ENCODE results near the gene ZNF827.
A peak's percentile ranks its signal among the peaks of the same experiment; 100 is the strongest.

Gene ZNF827

GRCh38 chr4:145819101-145819852, 119.3 kb downstream of the ZNF827 start:
- H3K4me2 ChIP-seq, result 0 out of 22 replicates have a peak overlapping the region, but pooled peaks of 1 of the 11 experiments have one; percentile 58
- no peaks in the 10 kb centered on the region for H3K27me3 ChIP-seq
- no peak overlapping the region for H3K4me3 ChIP-seq
- peaks cover 7 to 46% (median 13%) of the 10 kb centered on the region in 10 experiments; a peak in 17 of 20 replicates for H3K4me1 ChIP-seq
- H3K36me3 ChIP-seq, result peaks cover 15 to 92% (median 57%) of the 10 kb centered on the region in 11 experiments; a peak in 21 of 22 replicates
- H3K9me3 ChIP-seq (replicated peaks in 1 of 11), result peaks cover 0 to 13% (median 0%) of the 10 kb centered on the region in 11 experiments; a peak in 7 of 22 replicates
- peak overlapping the region in 3 of 11 experiments; percentile 17 to 35 (median 33); a peak in 3 of 22 replicates for H3K27ac ChIP-seq
- no peak for TF ChIP-seq Cebpa-rat (IDR thresholded peaks at IDR 0.05)
- H4K20me1 ChIP-seq, result no peaks in the 10 kb centered on the region
- H3K9ac ChIP-seq, result no peak overlapping the region

GRCh38 chr4:145818011-145818410, 120.6 kb downstream of the ZNF827 start:
- Histone ChIP-seq H3K4me3 (no peak overlapping the region), H3K4me1 (peaks cover 0 to 33% (median 6%) of the 10 kb centered on the region in 10 experiments; a peak in 10 of 20 replicates), H3K9ac (no peak overlapping the region), H3K4me2 (no peak overlapping the region), H3K27me3 (no peaks in the 10 kb centered on the region), H3K27ac (no peak overlapping the region), H4K20me1 (no peaks in the 10 kb centered on the region), H3K9me3 (replicated peaks in 1 of 11) (peaks cover 0 to 20% (median 8%) of the 10 kb centered on the region in 11 experiments; a peak in 18 of 22 replicates), H3K36me3 (peaks cover 27 to 96% (median 66%) of the 10 kb centered on the region in 11 experiments; a peak in 21 of 22 replicates)
- no peak for TF ChIP-seq Cebpa-rat (IDR thresholded peaks at IDR 0.05)

GRCh38 chr4:145816091-145816490, 122.5 kb downstream of the ZNF827 start:
- H4K20me1 ChIP-seq, result no peaks in the 10 kb centered on the region
- peaks cover 46 to 99% (median 77%) of the 10 kb centered on the region in 11 experiments; a peak in 21 of 22 replicates for H3K36me3 ChIP-seq
- H3K4me1 ChIP-seq, result peaks cover 0 to 14% (median 2%) of the 10 kb centered on the region in 10 experiments; a peak in 7 of 20 replicates
- H3K27ac ChIP-seq, result no peak overlapping the region
- no peak overlapping the region for H3K4me3 ChIP-seq
- no peak overlapping the region for H3K9ac ChIP-seq
- peaks cover 16 to 39% (median 26%) of the 10 kb centered on the region in 11 experiments; a peak in 21 of 22 replicates for H3K9me3 ChIP-seq (replicated peaks in 1 of 11)
- H3K4me2 ChIP-seq, result no peak overlapping the region
- no peaks in the 10 kb centered on the region for H3K27me3 ChIP-seq
- no peak for TF ChIP-seq Cebpa-rat (IDR thresholded peaks at IDR 0.05)

GRCh38 chr4:145815626-145816025, 123.0 kb downstream of the ZNF827 start:
- Histone ChIP-seq H3K27me3 (no peaks in the 10 kb centered on the region), H3K4me3 (no peak overlapping the region), H3K9ac (no peak overlapping the region), H3K4me1 (peaks cover 0 to 10% (median under 1%) of the 10 kb centered on the region in 10 experiments; a peak in 7 of 20 replicates), H3K27ac (no peak overlapping the region), H3K36me3 (peaks cover 49 to 100% (median 82%) of the 10 kb centered on the region in 11 experiments; a peak in 21 of 22 replicates), H3K4me2 (no peak overlapping the region), H3K9me3 (replicated peaks in 1 of 11) (peaks cover 21 to 44% (median 31%) of the 10 kb centered on the region in 11 experiments), H4K20me1 (no peaks in the 10 kb centered on the region)
- no peak for TF ChIP-seq Cebpa-rat (IDR thresholded peaks at IDR 0.05)

- Histone ChIP-seq H3K4me3 (no peak overlapping the region), H3K27ac (no peak overlapping the region), H4K20me1 (no peaks in the 10 kb centered on the region), H3K27me3 (no peaks in the 10 kb centered on the region), H3K9me3 (replicated peaks in 1 of 11) (peaks cover 26 to 49% (median 36%) of the 10 kb centered on the region in 11 experiments), H3K9ac (no peak overlapping the region), H3K36me3 (peaks cover 49 to 100% (median 87%) of the 10 kb centered on the region in 11 experiments; a peak in 21 of 22 replicates), H3K4me2 (no peak overlapping the region), H3K4me1 (peaks cover 0 to 5% (median 0%) of the 10 kb centered on the region in 10 experiments; a peak in 5 of 20 replicates)
- no peak for TF ChIP-seq Cebpa-rat (IDR thresholded peaks at IDR 0.05)
Observed at GRCh38 chr4:145815027-145815612, 123.5 kb downstream of the ZNF827 start.

GRCh38 chr4:145814246-145814645, 124.4 kb downstream of the ZNF827 start:
- Histone ChIP-seq H3K4me3 (no peak overlapping the region), H3K27me3 (no peaks in the 10 kb centered on the region), H3K4me1 (no peaks in the 10 kb centered on the region), H3K27ac (no peak overlapping the region), H3K9ac (no peak overlapping the region), H3K4me2 (no peak overlapping the region), H3K9me3 (replicated peaks in 1 of 11) (peaks cover 34 to 57% (median 45%) of the 10 kb centered on the region in 11 experiments), H3K36me3 (peaks cover 52 to 100% (median 91%) of the 10 kb centered on the region in 11 experiments; a peak in 21 of 22 replicates), H4K20me1 (no peaks in the 10 kb centered on the region)
- TF ChIP-seq Cebpa-rat (IDR thresholded peaks at IDR 0.05), result no peak

- TF ChIP-seq Cebpa-rat (IDR thresholded peaks at IDR 0.05), result no peak
- H3K27ac ChIP-seq, result no peak overlapping the region
- H3K27me3 ChIP-seq, result no peaks in the 10 kb centered on the region
- H3K36me3 ChIP-seq, result peaks cover 55 to 100% (median 94%) of the 10 kb centered on the region in 11 experiments; a peak in 21 of 22 replicates
- H3K4me3 ChIP-seq, result no peak overlapping the region
- no peak overlapping the region for H3K4me2 ChIP-seq
- H3K4me1 ChIP-seq, result peaks cover 0 to 12% (median 0%) of the 10 kb centered on the region in 10 experiments; a peak in 6 of 20 replicates
- peaks cover 41 to 65% (median 54%) of the 10 kb centered on the region in 11 experiments for H3K9me3 ChIP-seq (replicated peaks in 1 of 11)
- H3K9ac ChIP-seq, result no peak overlapping the region
- H4K20me1 ChIP-seq, result no peaks in the 10 kb centered on the region
Observed at GRCh38 chr4:145812919-145813318, 125.7 kb downstream of the ZNF827 start.

GRCh38 chr4:145808848-145809512, 129.6 kb downstream of the ZNF827 start:
- Histone ChIP-seq H3K4me2 (peak overlapping the region in 3 of 11 experiments; percentile 36 to 55 (median 40); a peak in 6 of 22 replicates), H3K27ac (peak overlapping the region in 1 of 11 experiments; percentile 45; a peak in 2 of 22 replicates), H3K4me3 (no peak overlapping the region), H3K9me3 (replicated peaks in 1 of 11) (peaks cover 37 to 61% (median 53%) of the 10 kb centered on the region in 11 experiments), H3K9ac (no peak overlapping the region), H3K27me3 (no peaks in the 10 kb centered on the region), H4K20me1 (no peaks in the 10 kb centered on the region), H3K36me3 (peaks cover 33 to 87% (median 67%) of the 10 kb centered on the region in 11 experiments; a peak in 21 of 22 replicates), H3K4me1 (peaks cover 0 to 15% (median 0%) of the 10 kb centered on the region in 10 experiments; a peak in 6 of 20 replicates)
- TF ChIP-seq Cebpa-rat (IDR thresholded peaks at IDR 0.05), result no peak
